Measurements from ENCODE around the gene FEM1A. TPM values are rescaled to one million over a fixed set of nuclear protein-coding genes. Genes with fewer than 3 reads are reported as not detected.

The FEM1A gene
- total and polyA plus RNA-seq, 2 of the 8 experiments (the other 6 are each of a cell fraction or from before 2014, with no cell fraction given), result 6.7 to 16.1 TPM

DNA sequence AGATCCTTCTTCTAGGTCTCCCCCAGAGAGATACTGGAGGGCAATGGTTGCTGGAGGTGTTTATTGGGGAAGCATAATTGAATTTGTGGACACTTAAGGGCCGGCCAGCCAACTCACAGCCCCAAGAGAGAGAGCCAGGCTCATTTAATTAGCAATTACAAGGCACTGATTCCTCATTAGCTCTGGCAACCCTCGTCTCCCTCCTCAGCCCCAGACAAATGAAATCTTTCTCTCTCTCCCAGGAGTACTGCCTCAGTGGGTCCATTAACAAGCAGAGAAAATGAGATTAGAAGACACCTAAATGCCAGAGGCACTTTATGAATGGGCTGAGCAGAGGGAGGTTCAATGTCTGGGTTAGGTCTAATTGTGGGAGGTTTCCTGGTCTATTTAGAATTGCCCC is 19.0 kb upstream of the FEM1A start:
- Histone ChIP-seq H3K4ac (replicated peaks; ENCODE audit: insufficient read length, low read depth, low read length) (no peak overlapping the region), H3K4me2 (ENCODE audit: insufficient read depth in 1 of 2, low read depth in 2 of 2, low read length in 2 of 2) (no peak overlapping the region), H3K36me3 (ENCODE audit: control insufficient read depth in 2 of 4, insufficient read depth in 4 of 4, low read length in 3 of 4) (no peaks in the 10 kb centered on the region), H3K18ac (ENCODE audit: extremely low read depth, low read length) (no peak overlapping the region), H2BK120ac (replicated peaks; ENCODE audit: low read depth, low read length) (no peak overlapping the region), H3K23me2 (ENCODE audit: low read depth, low read length) (no peaks in the 10 kb centered on the region), H3K9ac (replicated peaks in 1 of 4; ENCODE audit: extremely low read depth in 1 of 4, low read depth in 3 of 4, low read length in 3 of 4) (no peak overlapping the region), H3K27me3 (replicated peaks in 1 of 4; ENCODE audit: control insufficient read depth in 3 of 4, extremely low read depth in 1 of 4, insufficient read depth in 3 of 4, low read length in 3 of 4) (0 out of 7 replicates have a peak, but pooled peaks cover 0 to 2% (median 0%) of the 10 kb centered on the region in 4 experiments), H3K9me3 (ENCODE audit: insufficient read depth in 2 of 2, low read depth in 1 of 2, low read length in 1 of 2) (peaks cover 0 to 2% of the 10 kb centered on the region in 2 experiments; a peak in 1 of 4 replicates), H3K23ac (ENCODE audit: insufficient read length) (no peak overlapping the region), H3K79me2 (ENCODE audit: control insufficient read depth in 1 of 2, insufficient read depth in 2 of 2, low read length in 2 of 2) (no peaks in the 10 kb centered on the region), H2BK20ac (ENCODE audit: low read length) (no peak overlapping the region), H2AK5ac (ENCODE audit: low read depth, low read length) (no peak overlapping the region), H4K5ac (ENCODE audit: insufficient read length, low read depth, low read length) (no peak overlapping the region), H3K4me1 (replicated peaks in 1 of 4; ENCODE audit: control insufficient read depth in 3 of 4, insufficient read depth in 4 of 4, low read length in 3 of 4) (peaks cover 0 to 3% (median 0%) of the 10 kb centered on the region in 4 experiments; a peak in 1 of 7 replicates), H3K79me1 (ENCODE audit: low read depth, low read length) (no peaks in the 10 kb centered on the region), H4K91ac (replicated peaks; ENCODE audit: insufficient read length, low read length) (no peak overlapping the region), H4K8ac (ENCODE audit: extremely low read depth, insufficient read depth, low read length) (no peak overlapping the region), H3K56ac (replicated peaks; ENCODE audit: insufficient read length, low read depth, low read length) (no peak overlapping the region), H3K4me3 (ENCODE audit: extremely low read depth in 1 of 4, insufficient read depth in 2 of 4, low read depth in 3 of 4, low read length in 4 of 4) (no peak overlapping the region), H3K14ac (ENCODE audit: insufficient read length) (no peak overlapping the region), H3K27ac (ENCODE audit: low read depth, low read length) (no peak overlapping the region), H2AFZ (ENCODE audit: low read length) (no peak overlapping the region), H4K20me1 (replicated peaks in 1 of 2; ENCODE audit: control insufficient read depth in 1 of 2, insufficient read depth in 2 of 2, low read length in 2 of 2) (peaks cover 3 to 4% of the 10 kb centered on the region in 2 experiments), H2BK12ac (ENCODE audit: low read depth, low read length) (no peak overlapping the region), H2BK15ac (ENCODE audit: low read length) (no peak overlapping the region), H2BK5ac (ENCODE audit: low read depth, low read length) (no peak overlapping the region)
- ChIA-PET CTCF (ENCODE audit: partially characterized antibody) (interaction anchor here (0.9 to 1.8 kb wide), 2 partner anchors 10 to 40 kb away, joined by 3 to 5 read pairs; no protein-coding TSS in a partner anchor), POLR2A (ENCODE audit: partially characterized antibody) (interaction anchor here (1.0 to 1.1 kb wide), 2 partner anchors 10 to 18 kb away, joined by 3 read pairs; no protein-coding TSS in a partner anchor)
- no peak for DNase-seq (ENCODE audit: low read depth in 1 of 2, low spot score in 2 of 2)
- WGBS, 2 experiments (ENCODE audit: extremely low coverage in 1 of 2, insufficient coverage in 1 of 2, insufficient read length in 1 of 2, insufficient replicate concordance in 2 of 2, low coverage in 1 of 2, low lambda C conversion rate in 2 of 2, missing lambda C conversion rate in 1 of 2), result 77% methylated on average over 2 of the region's 2 CpGs; no CpG with 5 or more reads in 1 of the 2 experiments
- FAIRE-seq, result no peak
- TF ChIP-seq EP300 (IDR thresholded peaks at IDR 0.05; ENCODE audit: borderline replicate concordance in 1 of 2, low read depth in 2 of 2, low read length in 2 of 2) (no peak), CBX5 (IDR thresholded peaks at IDR 0.05; ENCODE audit: low read depth, low read length) (no peak)

Data from H1 (cell line).